Lower leg skin (tissue), 4 donors: ENCODE data around the gene OSBPL2. TPM values are rescaled to one million over a fixed set of nuclear protein-coding genes. Genes with fewer than 3 reads are reported as not detected.

Experiments
- DNase-seq, 2 donors: peaks; one replicate each; pipeline ENCODE4 v3.0.0-alpha.2; 2019; ENCODE audit warnings: low spot score in 2 of 2
- H3K4me3 ChIP-seq: fragments of 200-600 bp; sonication (generic); 2 replicates; pipeline ENCODE4 v1.5.1; 2017; ENCODE audit warnings: mild to moderate bottlenecking, low read depth; ENCODE audit not compliant: poor library complexity, severe bottlenecking
- POLR2A ChIP-seq, 2 donors: fragments of 450-650 bp; IDR thresholded peaks; one replicate each; pipeline ENCODE4 v1.6.1; 2016 to 2017; ENCODE audit warnings: antibody characterized with exemption in 2 of 2, mild to moderate bottlenecking in 1 of 2, moderate library complexity in 1 of 2
- WGBS, 2 donors: methylation state at CpG; one replicate each; pipeline ENCODE4 v1.1.5; 2018; 5-methylcytosine and 5-hydroxymethylcytosine counted together
- intact Hi-C: fragments of 100-400 bp; cut with DNase I; formaldehyde crosslinking; loops from one replicate; pipeline ENCODE4 v1.15.0; 2023; ENCODE audit warnings: low total_unique reads
- total RNA-seq, 4 donors: library from RNA; depleted of rRNA; stranded (reverse); fragments of >200 nt; gene quantifications; one replicate each; pipeline ENCODE4 v1.1.0, GENCODE V29; 2016
- TF ChIP-seq, protein P1 (sequence below), 3 donors: fragments of 450-650 bp; IDR thresholded peaks; one replicate each; pipeline ENCODE4 v1.5.1; 2016; ENCODE audit warnings: antibody characterized with exemption in 3 of 3, mild to moderate bottlenecking in 3 of 3, moderate library complexity in 2 of 3

Gene OSBPL2
- total RNA-seq, 4 donors from 2014 or later: 69.7 to 135 (median 86.0) TPM

DNA sequence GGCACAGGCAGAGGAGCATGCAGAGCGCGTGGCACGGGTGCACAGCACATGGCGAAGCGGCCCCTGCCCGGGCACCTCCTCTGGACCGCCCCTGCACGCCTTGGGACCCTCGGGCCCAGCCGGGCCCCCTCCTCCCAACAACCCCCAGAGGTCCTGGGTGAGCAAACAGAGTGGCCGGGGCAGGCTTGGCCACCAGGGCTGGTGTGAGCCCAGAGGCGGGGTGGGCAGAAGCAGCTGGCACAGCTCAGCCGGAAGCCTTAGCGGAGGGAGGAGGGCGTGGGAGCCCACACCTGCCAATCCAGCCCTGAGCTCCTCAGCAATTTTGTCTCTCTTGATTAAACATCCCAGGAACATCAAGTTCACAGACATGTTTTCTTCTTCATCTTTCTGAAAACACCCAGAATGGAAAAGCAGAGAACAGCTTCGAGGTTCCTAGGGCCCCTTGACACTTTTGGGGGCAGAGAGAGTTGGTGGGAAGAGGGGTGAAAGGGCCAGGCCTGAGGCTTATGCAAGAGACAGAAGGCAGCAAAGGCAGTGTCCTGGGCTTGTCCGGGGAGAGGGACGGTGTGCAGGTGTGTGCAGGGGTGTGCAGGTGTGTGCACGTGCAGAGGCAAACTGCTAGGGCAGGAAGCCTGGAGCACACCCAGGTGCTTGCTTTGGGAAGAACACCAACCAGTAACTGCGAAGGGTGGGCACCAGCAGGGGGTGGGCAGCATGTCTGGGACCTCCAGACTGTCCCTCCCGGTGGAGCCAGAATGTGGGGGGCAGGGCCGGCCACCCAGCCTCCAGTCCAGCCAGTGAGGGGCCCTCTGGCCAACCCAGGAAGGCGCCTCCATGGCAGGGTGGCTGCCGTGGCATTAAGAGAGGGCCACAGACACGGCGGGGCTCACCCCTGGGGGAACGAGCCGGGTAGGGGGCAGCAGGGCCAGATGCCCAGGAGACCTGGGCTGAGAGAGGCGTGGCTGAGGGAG, 23.0 kb upstream of the OSBPL2 start:
- no peak for TF ChIP-seq POLR2A (IDR thresholded peaks at IDR 0.05)
- TF ChIP-seq, protein P1, sequence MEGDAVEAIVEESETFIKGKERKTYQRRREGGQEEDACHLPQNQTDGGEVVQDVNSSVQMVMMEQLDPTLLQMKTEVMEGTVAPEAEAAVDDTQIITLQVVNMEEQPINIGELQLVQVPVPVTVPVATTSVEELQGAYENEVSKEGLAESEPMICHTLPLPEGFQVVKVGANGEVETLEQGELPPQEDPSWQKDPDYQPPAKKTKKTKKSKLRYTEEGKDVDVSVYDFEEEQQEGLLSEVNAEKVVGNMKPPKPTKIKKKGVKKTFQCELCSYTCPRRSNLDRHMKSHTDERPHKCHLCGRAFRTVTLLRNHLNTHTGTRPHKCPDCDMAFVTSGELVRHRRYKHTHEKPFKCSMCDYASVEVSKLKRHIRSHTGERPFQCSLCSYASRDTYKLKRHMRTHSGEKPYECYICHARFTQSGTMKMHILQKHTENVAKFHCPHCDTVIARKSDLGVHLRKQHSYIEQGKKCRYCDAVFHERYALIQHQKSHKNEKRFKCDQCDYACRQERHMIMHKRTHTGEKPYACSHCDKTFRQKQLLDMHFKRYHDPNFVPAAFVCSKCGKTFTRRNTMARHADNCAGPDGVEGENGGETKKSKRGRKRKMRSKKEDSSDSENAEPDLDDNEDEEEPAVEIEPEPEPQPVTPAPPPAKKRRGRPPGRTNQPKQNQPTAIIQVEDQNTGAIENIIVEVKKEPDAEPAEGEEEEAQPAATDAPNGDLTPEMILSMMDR (IDR thresholded peaks at IDR 0.05): no peak
- WGBS, 2 donors: 67 to 69% methylated on average over 24 to 28 of the region's 29 CpGs
- intact Hi-C loops: no loop called here
- no peak overlapping the region for H3K4me3 ChIP-seq
- DNase-seq: no peak

DNA sequence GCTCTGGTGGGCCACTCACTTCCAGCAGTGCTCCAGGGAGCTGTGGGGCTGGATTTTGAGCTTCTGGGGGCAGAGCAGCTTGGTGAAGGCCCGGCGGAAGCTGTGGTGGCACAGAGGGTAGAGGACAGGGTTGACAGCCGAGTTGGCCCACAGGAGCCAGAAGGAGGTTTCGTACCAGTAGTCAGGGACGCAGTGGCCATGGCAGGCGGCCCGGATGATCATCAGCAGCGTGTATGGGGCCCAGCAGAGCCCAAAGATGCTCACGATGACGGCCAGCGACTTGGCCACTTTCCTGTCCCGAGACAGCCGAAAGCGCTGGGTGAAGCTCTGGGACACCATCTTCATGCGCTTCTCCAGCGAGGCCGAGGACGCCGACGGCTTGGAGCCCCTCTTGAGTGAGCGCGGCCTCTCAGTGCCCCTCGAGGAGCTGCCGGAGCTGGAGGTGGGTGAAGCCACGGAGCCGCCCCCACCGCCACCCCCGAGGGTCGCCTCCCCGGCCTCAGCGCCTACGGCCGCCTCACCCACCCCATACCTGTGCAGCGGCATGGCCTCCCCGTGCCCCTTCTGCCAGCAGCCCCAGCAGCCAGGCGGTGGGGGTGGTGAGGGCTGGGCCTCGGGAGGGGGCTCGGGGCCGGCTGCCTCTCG, 22.2 kb upstream of the OSBPL2 start:
- intact Hi-C loops: no loop called here
- TF ChIP-seq, protein P1 (IDR thresholded peaks at IDR 0.05): no peak
- no peak for TF ChIP-seq POLR2A (IDR thresholded peaks at IDR 0.05)
- WGBS, 2 donors: 76 to 79% methylated on average over 38 to 40 of the region's 40 CpGs
- no peak for DNase-seq
- no peak overlapping the region for H3K4me3 ChIP-seq

DNA sequence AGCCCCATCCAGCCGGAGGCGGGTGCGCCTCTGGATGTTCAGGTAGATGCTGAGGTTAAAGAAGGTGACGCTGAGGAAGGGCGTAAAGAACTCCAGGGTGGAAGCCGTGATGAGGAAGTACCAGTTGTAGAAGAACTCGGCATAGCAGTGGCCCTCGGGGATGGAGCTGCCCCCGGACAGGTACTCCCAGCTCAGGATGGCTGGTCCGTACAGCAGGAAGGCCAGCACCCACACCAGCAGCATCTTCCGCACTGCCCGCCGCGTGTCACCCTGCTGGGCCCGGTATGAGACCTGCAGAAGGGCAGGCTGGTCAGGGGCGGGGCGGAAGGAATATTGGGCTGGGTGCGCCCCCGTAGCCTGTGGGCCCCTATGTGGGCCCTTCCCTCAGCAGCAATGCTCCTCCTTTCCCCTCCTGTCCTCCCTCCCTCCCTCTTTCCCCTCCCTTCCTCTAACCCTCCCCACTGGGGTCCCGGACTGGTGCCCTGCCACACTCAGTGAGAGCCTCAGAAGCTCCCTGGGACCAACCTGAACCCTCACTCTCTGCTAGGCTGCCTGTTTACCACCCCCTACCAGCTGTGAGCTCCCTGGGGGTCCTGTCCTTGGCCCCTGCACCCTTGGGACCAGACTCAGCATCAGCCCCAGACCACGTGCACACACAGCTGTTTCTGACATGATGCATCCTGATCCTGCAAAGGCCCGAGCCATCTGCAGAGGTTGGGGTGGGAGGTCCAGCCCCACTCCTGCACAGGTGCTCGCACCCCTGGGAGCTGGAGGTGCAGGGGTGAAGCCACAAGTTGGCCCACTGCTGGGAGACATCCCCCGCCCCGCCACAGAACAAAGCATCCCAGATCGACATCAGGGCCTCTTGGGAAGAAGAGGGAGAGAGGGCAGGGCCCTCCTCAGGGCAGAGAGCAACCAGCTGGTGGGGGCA, 21.4 kb upstream of the OSBPL2 start:
- WGBS, 2 donors: 74 to 77% methylated on average over 21 to 26 of the region's 26 CpGs
- DNase-seq: no peak

DNA sequence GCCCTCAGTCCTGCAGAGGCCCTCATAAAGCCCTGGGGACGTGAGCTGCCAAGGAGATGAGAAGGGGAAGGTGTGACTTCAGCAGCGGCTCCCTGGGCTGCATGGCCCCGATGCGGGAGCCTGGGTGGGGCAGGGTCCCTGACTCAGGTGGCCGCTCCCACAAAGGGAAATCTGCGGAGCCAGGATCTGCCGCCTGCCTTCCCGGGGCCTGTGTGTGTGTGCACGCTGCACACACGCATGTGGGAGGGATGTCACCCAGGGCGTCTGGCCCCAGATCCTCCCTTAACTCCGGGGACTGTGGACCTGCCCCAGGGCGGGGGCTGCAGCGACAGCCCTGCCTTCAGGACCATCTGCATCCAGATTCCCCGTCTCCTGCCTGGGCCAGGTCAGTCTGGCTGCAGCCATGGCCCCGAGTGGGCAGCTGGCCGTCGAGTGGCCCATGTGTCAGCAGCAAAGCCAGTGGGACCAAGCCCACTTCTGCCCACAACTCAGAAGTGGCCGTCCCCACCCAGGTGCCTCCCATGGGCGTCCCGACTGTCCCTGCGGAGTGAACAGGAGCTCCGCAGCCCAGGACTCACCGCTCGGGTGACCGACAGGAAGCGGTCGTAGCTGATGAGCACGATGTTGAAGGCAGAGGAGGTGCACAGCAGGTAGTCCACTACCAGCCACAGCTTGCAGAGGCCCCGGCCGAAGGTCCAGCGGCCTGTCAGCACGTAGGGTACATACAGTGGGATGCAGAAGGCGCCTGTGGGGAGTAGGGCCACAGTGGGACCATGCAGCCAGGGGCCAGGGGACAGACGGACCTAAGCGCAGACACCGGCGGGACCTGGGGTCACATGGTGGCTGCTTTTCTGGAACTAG, 20.2 kb upstream of the OSBPL2 start:
- DNase-seq: no peak
- WGBS, 2 donors: 46 to 52% methylated on average over 33 to 37 of the region's 38 CpGs
- no peak overlapping the region for H3K4me3 ChIP-seq
- intact Hi-C loops: no loop called here
- TF ChIP-seq, protein P1 (IDR thresholded peaks at IDR 0.05): no peak
- no peak for TF ChIP-seq POLR2A (IDR thresholded peaks at IDR 0.05)

More for the DNA sequence above, 21.4 kb upstream of the OSBPL2 start:
- intact Hi-C loops: no loop called here
- TF ChIP-seq POLR2A (IDR thresholded peaks at IDR 0.05): no peak
- TF ChIP-seq, protein P1 (IDR thresholded peaks at IDR 0.05): no peak
- no peak overlapping the region for H3K4me3 ChIP-seq
